CD14-positive monocyte (primary cell): Measurements from ENCODE around the gene SRPK2. TPM values are rescaled to one million over a fixed set of nuclear protein-coding genes. Genes with fewer than 3 reads are reported as not detected.

ENCODE experiments used
- DNase-seq, 3 donors: peaks; one replicate each; pipeline ENCODE4 v3.0.0-alpha.2; 2011 to 2022
- H2AFZ ChIP-seq: 2 replicates; pipeline ENCODE4 v1.6.0; 2012; ENCODE audit warnings: mild to moderate bottlenecking, low read depth, low read length, inconsistent platforms; ENCODE audit not compliant: insufficient read depth, poor library complexity, severe bottlenecking
- H3K27ac ChIP-seq, 2 donors: 1 replicate in 1 of 2; 2 replicates in 1 of 2; pipeline ENCODE4 v1.5.1; 2012 to 2013; ENCODE audit warnings: low read length in 2 of 2, control low read depth in 1 of 2, inconsistent platforms in 1 of 2, low read depth in 1 of 2, mild to moderate bottlenecking in 1 of 2
- H3K27me3 ChIP-seq, 2 donors: one replicate each; pipeline versions ENCODE4 v1.6.0 to v1.6.1; 2011 to 2013; ENCODE audit warnings: low read length in 2 of 2; ENCODE audit not compliant: control insufficient read depth in 2 of 2, insufficient read depth in 2 of 2
- H3K36me3 ChIP-seq, 2 donors: replicated peaks in 1 of 2; 1 replicate in 1 of 2; 2 replicates in 1 of 2; pipeline versions ENCODE4 v1.5.1 to v1.6.1; 2012 to 2013; ENCODE audit warnings: low read length in 2 of 2, control low read depth in 1 of 2, inconsistent platforms in 1 of 2, mild to moderate bottlenecking in 1 of 2; ENCODE audit not compliant: insufficient read depth in 2 of 2, control insufficient read depth in 1 of 2
- H3K4me1 ChIP-seq, 2 donors: 1 replicate in 1 of 2; 2 replicates in 1 of 2; pipeline versions ENCODE4 v1.5.1 to v1.6.1; 2012 to 2013; ENCODE audit warnings: low read length in 2 of 2, control low read depth in 1 of 2, inconsistent platforms in 1 of 2, mild to moderate bottlenecking in 1 of 2, moderate library complexity in 1 of 2; ENCODE audit not compliant: insufficient read depth in 2 of 2, control insufficient read depth in 1 of 2
- H3K4me2 ChIP-seq: replicated peaks from 2 replicates; pipeline ENCODE3; 2012; ENCODE audit warnings: low read length, moderate library complexity, mild to moderate bottlenecking; ENCODE audit not compliant: poor library complexity, severe bottlenecking; ENCODE audit errors: extremely low read depth
- H3K4me3 ChIP-seq, 3 experiments: fragments of 200-600 bp in 1 of 3; sonication (generic) in 1 of 3; replicated peaks in 1 of 3; 1 replicate in 2 of 3; 2 replicates in 1 of 3; pipeline ENCODE4 v1.5.1; 2011 to 2013; ENCODE audit warnings: low read length in 3 of 3, mild to moderate bottlenecking in 3 of 3, control low read depth in 2 of 3, low read depth in 2 of 3, inconsistent platforms in 1 of 3, moderate library complexity in 1 of 3
- H3K79me2 ChIP-seq: 2 replicates; pipeline ENCODE4 v1.6.0; 2012; ENCODE audit warnings: mild to moderate bottlenecking, control low read depth, inconsistent platforms, low read length, moderate library complexity; ENCODE audit not compliant: insufficient read depth
- H3K9ac ChIP-seq: 2 replicates; pipeline ENCODE4 v1.6.0; 2017; ENCODE audit warnings: low read length, mild to moderate bottlenecking; ENCODE audit not compliant: insufficient read depth, poor library complexity, severe bottlenecking
- H3K9me3 ChIP-seq, 2 donors: replicated peaks in 1 of 2; 1 replicate in 1 of 2; 2 replicates in 1 of 2; pipeline versions ENCODE4 v1.5.1 to v1.6.1; 2012 to 2013; ENCODE audit warnings: low read length in 2 of 2, control low read depth in 1 of 2; ENCODE audit not compliant: control insufficient read depth in 1 of 2, insufficient read depth in 1 of 2
- H4K20me1 ChIP-seq: 2 replicates; pipeline ENCODE4 v1.6.0; 2012; ENCODE audit warnings: mild to moderate bottlenecking, low read length, control low read depth, moderate library complexity; ENCODE audit not compliant: insufficient read depth
- H3K27ac Mint-ChIP-seq, 7 donors: one replicate each; pipeline ENCODE4 v1.8.0; 2020; ENCODE audit warnings: mild to moderate bottlenecking in 7 of 7, mixed read lengths in 7 of 7, moderate library complexity in 6 of 7, inconsistent platforms in 2 of 7
- H3K27me3 Mint-ChIP-seq, 3 donors: one replicate each; pipeline ENCODE4 v1.8.0; 2021 to 2022; ENCODE audit warnings: low read depth in 3 of 3, mild to moderate bottlenecking in 3 of 3, mixed read lengths in 3 of 3, moderate library complexity in 3 of 3, inconsistent platforms in 1 of 3
- H3K36me3 Mint-ChIP-seq, 2 donors: one replicate each; pipeline ENCODE4 v1.8.0; 2020; ENCODE audit warnings: mixed read lengths in 2 of 2, inconsistent platforms in 1 of 2, mild to moderate bottlenecking in 1 of 2
- H3K4me1 Mint-ChIP-seq: one replicate; pipeline ENCODE4 v1.8.0; 2020; ENCODE audit warnings: mild to moderate bottlenecking, mixed read lengths
- H3K4me3 Mint-ChIP-seq, 2 donors: one replicate each; pipeline ENCODE4 v1.8.0; 2020; ENCODE audit warnings: mild to moderate bottlenecking in 2 of 2, mixed read lengths in 2 of 2, moderate library complexity in 1 of 2
- H3K9me3 Mint-ChIP-seq, 7 donors: one replicate each; pipeline ENCODE4 v1.8.0; 2020 to 2022; ENCODE audit warnings: mixed read lengths in 7 of 7, mild to moderate bottlenecking in 6 of 7, moderate library complexity in 6 of 7, inconsistent platforms in 2 of 7
- CTCF ChIP-seq: fragments of 200-600 bp; IDR thresholded peaks from one replicate; pipeline ENCODE4 v1.8.0; 2022; ENCODE audit warnings: antibody characterized with exemption, mild to moderate bottlenecking
- WGBS: methylation state at CpG from one replicate; pipeline ENCODE4 v1.1.5; 2013; ENCODE audit warnings: missing lambda C conversion rate; ENCODE audit not compliant: insufficient coverage; 5-methylcytosine and 5-hydroxymethylcytosine counted together
- intact Hi-C, 2 donors: fragments of 100-400 bp; cut with micrococcal nuclease; formaldehyde crosslinking; loops; one replicate each; pipeline versions ENCODE4 v1.15.0 to v1.15.1; 2023
- polyA plus RNA-seq, 3 donors: library from polyadenylated mRNA; depleted of rRNA in 1 of 3; unstranded in 2 of 3; stranded (reverse) in 1 of 3; fragments of 300-500 nt in 2 of 3; fragments of >200 nt in 1 of 3; fragmentation: Illumina TruSeq in 2 of 3; gene quantifications; 1 replicate in 2 of 3; 2 replicates in 1 of 3; pipeline ENCODE4 v1.2.3, GENCODE V29; 2012 to 2021

SRPK2 gene
- polyA plus RNA-seq, 3 donors, result 12.6 to 37.7 (median 30.0) TPM

- no peak overlapping the region for H2AFZ ChIP-seq
- Mint-ChIP-seq H3K27ac (peak overlapping the region in 1 of 7 donors; percentile 66), H3K36me3 (peaks cover 46 to 71% of the 10 kb centered on the region in 2 donors)
These were observed 256.4 kb downstream of the SRPK2 start for GRCh38 chr7:105132335-105132734.

GRCh38 chr7:105131890-105132289 lies 256.8 kb downstream of the SRPK2 start:
- Mint-ChIP-seq H3K9me3 (no peaks in the 10 kb centered on the region), H3K27me3 (peaks cover 0 to 4% (median 0%) of the 10 kb centered on the region in 3 donors), H3K4me3 (no peak overlapping the region), H3K36me3 (peaks cover 44 to 71% of the 10 kb centered on the region in 2 donors), H3K27ac (peak overlapping the region in 1 of 7 donors; percentile 2), H3K4me1 (no peaks in the 10 kb centered on the region)
- Histone ChIP-seq H4K20me1 (peaks cover 29% of the 10 kb centered on the region), H3K27me3 (no peaks in the 10 kb centered on the region), H3K79me2 (no peaks in the 10 kb centered on the region), H3K4me3 (no peak overlapping the region), H2AFZ (no peak overlapping the region), H3K27ac (no peak overlapping the region), H3K36me3 (peaks cover 40 to 94% of the 10 kb centered on the region in 2 donors), H3K9me3 (no peaks in the 10 kb centered on the region), H3K9ac (no peak overlapping the region), H3K4me2 (no peak overlapping the region), H3K4me1 (no peaks in the 10 kb centered on the region)
- WGBS, result 94% methylated on average over 4 of the region's 7 CpGs
- no peak for DNase-seq
- no peak for TF ChIP-seq CTCF
- intact Hi-C loops, result no loop called here

More at GRCh38 chr7:105132335-105132734, 256.4 kb downstream of the SRPK2 start:
- Histone ChIP-seq H3K79me2 (no peaks in the 10 kb centered on the region), H3K4me3 (no peak overlapping the region), H3K4me2 (no peak overlapping the region), H3K9ac (no peak overlapping the region), H3K27ac (no peak overlapping the region), H4K20me1 (peaks cover 31% of the 10 kb centered on the region), H3K9me3 (no peaks in the 10 kb centered on the region), H3K27me3 (no peaks in the 10 kb centered on the region), H3K4me1 (no peaks in the 10 kb centered on the region), H3K36me3 (peaks cover 40 to 94% of the 10 kb centered on the region in 2 donors)
- 98% methylated on average over 4 of the region's 5 CpGs for WGBS
- H3K9me3 Mint-ChIP-seq, result no peaks in the 10 kb centered on the region
- H3K4me3 Mint-ChIP-seq, result no peak overlapping the region
- DNase-seq, result no peak
- intact Hi-C loops, result no loop called here
- H3K27me3 Mint-ChIP-seq, result peaks cover 0 to 4% (median 0%) of the 10 kb centered on the region in 3 donors
- no peak for TF ChIP-seq CTCF
- H3K4me1 Mint-ChIP-seq, result no peaks in the 10 kb centered on the region
